LNCAP (cell line): ENCODE data around the gene LRRC14B.

ENCODE experiments used
- TF ChIP-seq, protein P1 (sequence below): fragments of 450-650 bp; IDR thresholded peaks from 2 replicates; pipeline ENCODE4 v1.5.1; 2017; ENCODE audit warnings: mild to moderate bottlenecking

The LRRC14B gene

DNA sequence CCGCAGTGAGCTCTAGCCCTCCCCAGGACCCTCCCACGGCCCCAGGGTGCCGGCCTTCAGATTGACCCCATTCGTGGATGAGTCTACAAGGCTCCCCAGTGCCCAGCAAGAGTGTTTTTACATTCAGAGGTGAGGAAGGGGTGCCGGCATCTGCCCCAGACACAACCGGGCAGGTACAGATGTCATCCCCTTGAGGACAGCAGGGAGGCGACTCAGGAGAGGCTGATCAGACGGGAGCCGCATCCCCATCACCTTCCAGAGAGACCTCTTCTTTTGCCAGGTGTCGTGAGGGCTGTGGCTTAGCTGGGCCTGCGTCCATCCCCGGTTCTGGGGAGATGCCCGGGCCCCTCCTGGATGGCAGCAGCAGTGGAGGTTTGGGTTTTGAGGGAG is 4.3 kb upstream of the LRRC14B start:
- TF ChIP-seq, protein P1, sequence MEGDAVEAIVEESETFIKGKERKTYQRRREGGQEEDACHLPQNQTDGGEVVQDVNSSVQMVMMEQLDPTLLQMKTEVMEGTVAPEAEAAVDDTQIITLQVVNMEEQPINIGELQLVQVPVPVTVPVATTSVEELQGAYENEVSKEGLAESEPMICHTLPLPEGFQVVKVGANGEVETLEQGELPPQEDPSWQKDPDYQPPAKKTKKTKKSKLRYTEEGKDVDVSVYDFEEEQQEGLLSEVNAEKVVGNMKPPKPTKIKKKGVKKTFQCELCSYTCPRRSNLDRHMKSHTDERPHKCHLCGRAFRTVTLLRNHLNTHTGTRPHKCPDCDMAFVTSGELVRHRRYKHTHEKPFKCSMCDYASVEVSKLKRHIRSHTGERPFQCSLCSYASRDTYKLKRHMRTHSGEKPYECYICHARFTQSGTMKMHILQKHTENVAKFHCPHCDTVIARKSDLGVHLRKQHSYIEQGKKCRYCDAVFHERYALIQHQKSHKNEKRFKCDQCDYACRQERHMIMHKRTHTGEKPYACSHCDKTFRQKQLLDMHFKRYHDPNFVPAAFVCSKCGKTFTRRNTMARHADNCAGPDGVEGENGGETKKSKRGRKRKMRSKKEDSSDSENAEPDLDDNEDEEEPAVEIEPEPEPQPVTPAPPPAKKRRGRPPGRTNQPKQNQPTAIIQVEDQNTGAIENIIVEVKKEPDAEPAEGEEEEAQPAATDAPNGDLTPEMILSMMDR = no peak

- TF ChIP-seq, protein P1 = no peak
Measured at GRCh38 chr5:187617-188451, 3.5 kb upstream of the LRRC14B start.

GRCh38 chr5:188488-189481 is 2.5 kb upstream of the LRRC14B start:
- TF ChIP-seq, protein P1 = peak; percentile 93

GRCh38 chr5:189486-189885 is 1.8 kb upstream of the LRRC14B start:
- TF ChIP-seq, protein P1 = no peak

DNA sequence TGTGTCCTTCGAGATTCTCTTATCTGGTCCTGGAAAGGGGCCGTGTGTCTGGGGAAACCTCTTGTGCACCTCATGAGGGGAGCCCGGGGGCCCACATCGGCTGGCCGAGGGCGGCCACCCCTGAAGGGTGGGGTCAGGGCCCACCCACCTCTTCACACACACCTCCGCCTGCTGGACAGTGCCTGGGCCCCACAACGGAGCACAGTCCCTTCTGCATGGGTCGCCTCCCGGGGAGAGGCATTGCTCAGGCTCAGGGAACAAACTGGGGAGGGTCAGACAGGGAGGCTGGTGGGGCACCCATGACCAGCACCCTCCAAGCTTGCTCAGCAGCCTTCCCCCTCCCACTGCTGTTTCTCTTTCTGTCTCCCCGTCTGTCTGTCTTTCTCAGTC is 1.3 kb upstream of the LRRC14B start:
- TF ChIP-seq, protein P1 = no peak

DNA sequence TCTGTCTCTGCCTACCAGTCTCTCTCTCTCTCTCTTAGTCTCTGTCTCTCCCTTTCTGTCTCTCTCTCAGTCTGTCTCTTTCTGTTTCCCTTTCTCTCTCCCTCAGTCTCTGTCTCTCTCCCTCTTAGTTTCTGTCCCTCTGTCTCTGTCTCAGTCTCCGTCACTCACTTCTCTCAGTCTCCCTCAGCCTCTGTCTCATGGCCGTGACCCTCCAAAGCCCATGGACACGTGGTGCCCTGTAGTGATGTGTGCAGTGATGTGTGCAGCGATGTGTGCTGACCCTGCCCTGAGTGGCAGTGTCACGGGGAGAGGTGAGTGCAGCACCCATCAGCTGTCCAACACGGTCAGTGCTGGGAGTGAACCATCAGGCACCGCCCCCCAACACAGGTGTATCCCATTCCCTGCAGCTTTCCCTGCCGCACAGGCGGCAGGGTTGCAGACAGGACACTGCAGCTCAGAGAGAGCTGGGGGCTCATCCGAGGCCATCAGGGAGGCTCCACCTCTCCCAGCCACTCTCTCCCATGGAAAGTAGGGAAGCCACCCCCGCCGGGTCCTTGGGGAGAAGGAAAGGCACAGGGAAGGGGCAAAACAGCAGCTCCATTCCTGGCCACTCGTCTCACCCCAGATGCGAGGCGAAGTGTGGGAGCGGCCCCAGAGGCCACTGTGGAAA is 794 bp upstream of the LRRC14B start:
- TF ChIP-seq, protein P1 = no peak

GRCh38 chr5:191949-192690 is 825 bp downstream of the LRRC14B start:
- TF ChIP-seq, protein P1 = no peak
